Stimulated activated CD4-positive, alpha-beta T cell treated with anti-CD3 and anti-CD28 coated beads, Interleukin-1b, Interleukin-23, amount 100 ng/mL, for 4 hours (primary cell): Measurements from ENCODE around the gene PRKAG1.

ENCODE experiments used
- DNase-seq, 2 donors: peaks; one replicate each; pipeline ENCODE4 v3.0.0-alpha.2; 2020; ENCODE audit warnings: low read depth in 2 of 2

PRKAG1 gene

DNA sequence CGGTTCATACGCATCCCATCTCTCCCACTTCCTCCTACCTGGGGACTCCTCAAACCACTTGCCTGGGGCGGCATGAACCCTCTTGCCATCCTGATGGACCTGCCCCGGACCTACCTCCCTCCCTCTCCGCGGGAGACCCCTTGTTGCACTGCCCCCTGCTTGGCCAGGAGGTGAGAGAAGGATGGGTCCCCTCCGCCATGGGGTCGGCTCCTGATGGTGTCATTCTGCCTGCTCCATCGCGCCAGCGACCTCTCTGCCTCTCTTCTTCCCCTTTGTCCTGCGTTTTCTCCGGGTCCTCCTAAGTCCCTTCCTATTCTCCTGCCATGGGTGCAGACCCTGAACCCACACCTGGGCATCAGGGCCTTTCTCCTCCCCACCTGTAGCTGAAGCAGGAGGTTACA, 36.8 kb downstream of the PRKAG1 start:
- no peak for DNase-seq

- no peak for DNase-seq
These were observed 37.4 kb downstream of the PRKAG1 start for GRCh38 chr12:48980953-48981756.

DNA sequence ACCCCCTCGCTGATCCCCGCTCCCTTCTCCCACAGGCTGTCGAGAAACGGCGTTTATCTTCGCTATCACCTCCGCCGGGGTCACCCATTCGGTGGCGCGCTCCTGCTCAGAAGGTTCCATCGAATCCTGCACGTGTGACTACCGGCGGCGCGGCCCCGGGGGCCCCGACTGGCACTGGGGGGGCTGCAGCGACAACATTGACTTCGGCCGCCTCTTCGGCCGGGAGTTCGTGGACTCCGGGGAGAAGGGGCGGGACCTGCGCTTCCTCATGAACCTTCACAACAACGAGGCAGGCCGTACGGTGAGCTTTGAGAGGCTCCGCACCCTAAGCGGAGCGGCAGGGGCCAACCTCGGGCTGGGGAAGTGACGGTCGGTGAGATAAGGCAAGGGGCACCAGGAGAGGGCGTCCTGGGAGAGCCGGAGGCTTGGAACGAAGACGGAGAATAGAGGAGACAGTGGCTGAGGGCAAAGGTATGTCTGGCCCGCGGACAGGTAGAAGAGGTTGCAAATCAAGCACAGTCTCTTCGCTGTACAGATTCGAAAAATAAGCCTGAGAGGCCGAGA, 38.1 kb downstream of the PRKAG1 start:
- DNase-seq, result no peak

DNA sequence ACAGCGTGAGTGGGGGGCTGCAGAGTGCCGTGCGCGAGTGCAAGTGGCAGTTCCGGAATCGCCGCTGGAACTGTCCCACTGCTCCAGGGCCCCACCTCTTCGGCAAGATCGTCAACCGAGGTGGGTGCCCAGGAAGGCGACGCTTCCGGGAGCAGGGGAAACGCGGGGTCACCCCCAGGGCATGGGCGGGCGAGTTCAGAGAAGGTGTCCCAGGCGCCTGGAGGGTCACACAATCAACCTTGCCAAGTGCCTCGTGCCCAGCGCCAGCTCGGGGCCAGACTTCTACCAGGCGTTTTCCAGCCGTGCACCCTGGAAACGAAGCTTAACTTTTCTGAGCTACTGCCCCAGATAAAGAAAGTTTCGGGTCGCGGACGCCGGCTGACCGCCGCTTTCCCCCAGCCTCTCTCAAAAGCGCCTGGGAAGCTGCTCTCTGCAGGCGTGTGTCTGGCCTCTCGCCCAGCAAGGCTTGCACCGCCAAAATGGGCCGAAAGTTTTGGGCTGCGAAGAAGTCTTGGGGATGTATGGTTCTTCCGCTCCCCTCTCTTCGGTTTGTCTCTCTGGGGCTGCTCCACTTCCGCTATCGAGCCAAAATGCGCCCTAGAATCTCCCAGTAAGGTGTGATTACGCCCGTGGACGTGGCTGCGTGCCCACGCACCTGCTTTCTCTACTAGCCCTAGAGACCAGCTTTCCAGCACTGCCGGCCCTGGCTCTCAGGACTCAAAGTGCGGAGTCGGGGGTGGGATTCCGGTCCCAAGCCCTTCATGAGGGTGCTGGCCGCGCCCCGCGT, 38.8 kb downstream of the PRKAG1 start:
- DNase-seq, result no peak

GRCh38 chr12:48978741-48979601, 39.6 kb downstream of the PRKAG1 start:
- no peak for DNase-seq

DNA sequence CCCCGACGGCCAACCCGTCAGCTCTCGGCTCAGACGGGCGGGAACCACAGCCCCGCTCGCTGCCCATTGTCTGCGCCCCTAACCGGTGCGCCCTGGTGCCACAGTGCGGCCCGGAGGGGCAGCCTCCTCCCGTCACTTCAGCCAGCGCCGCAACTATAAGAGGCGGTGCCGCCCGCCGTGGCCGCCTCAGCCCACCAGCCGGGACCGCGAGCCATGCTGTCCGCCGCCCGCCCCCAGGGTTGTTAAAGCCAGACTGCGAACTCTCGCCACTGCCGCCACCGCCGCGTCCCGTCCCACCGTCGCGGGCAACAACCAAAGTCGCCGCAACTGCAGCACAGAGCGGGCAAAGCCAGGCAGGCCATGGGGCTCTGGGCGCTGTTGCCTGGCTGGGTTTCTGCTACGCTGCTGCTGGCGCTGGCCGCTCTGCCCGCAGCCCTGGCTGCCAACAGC, 40.3 kb downstream of the PRKAG1 start, which contains the start of gene WNT1:
Gene WNT1 (plus strand): TSS at position 32 of the 450 bp plus-strand sequence. CDS start 329 bp downstream, at position 361.
- no peak for DNase-seq

DNA sequence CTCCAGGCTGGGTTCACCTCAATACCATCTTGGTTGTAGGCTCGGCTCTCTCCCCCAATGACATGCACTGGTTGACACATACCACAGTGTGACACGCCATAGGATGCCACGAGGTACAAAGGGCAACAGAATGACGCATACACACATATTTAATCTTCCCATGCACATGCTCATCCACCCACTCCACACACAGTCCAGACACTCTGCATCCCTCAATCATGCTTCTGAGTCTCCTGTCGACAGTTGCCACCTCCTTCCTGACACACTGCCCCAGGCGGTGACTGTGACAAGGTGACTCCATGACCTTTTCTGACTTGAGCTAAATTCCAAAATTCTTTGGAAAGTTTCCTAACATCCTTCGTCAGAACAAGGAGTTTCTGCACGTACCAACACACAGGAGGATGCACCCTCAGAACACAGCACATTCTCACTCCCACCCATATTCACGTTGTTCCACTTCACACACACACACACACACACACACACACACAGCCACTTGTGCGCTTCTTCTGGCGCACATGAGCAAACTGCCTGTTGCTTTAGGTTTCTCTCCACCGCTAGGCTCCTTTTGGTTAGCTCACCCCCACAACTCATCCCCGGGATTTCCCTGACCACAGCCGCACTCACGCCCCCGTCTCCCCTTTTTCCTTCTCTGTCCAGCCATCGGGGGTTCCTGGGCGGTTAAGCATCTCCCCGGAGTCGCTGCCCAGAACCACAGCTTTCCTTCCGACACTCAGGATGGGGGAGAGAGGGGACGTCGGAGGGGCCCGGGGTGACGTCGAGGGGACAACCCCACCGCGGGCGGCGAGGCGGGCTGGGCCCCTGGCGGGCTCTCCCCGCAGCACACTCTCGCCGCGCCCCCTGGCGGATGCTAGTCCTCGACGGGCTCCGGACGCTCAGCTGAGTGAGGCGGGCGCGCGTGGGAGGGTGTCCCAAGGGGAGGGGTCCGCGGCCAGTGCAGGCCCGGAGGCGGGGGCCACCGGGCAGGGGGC, 41.0 kb downstream of the PRKAG1 start:
- peak; percentile 76 to 85 for DNase-seq

DNA sequence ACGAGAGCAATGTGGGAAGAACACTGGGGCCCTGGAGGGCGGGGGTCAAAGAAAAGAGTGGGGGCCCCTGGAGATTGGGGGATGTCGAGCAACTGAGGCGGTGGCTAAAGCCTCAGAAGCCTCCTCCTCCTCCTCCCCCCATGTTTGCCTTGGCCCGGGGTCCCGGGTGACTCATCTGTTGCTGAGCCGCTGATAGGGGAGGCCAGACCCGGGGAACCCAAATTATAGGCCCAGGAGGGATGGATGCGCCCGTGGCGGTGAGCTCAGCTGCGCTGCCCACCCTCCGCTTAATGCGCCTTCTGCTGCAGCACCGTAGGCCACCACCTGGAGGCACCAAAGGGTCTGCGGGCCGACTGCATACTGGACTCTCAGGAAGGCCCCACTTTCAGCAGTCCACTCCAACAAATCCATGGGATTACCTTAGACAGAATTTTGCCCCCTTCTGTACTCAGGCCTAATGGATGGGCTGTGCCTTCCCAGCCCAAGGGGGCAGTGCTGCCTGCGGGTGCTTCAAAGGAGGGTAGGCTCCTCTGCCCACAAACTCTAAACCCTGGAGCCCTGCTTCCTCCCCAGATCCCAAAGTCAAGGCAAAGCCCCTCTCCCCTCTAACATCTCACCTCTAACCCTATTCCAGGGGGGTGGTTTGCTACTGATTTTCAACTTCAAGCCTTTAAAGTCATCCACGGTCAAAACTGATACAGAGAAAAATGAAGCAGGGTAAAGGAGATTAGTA, 44.5 kb downstream of the PRKAG1 start:
- DNase-seq, result no peak

GRCh38 chr12:48973531-48973930, 45.0 kb downstream of the PRKAG1 start:
- DNase-seq, result no peak

- no peak for DNase-seq
These were observed 45.6 kb downstream of the PRKAG1 start for GRCh38 chr12:48972952-48973483.

GRCh38 chr12:48972213-48972951, 46.2 kb downstream of the PRKAG1 start:
- DNase-seq, result no peak

GRCh38 chr12:48970702-48971334, 47.8 kb downstream of the PRKAG1 start:
- DNase-seq, result no peak

DNA sequence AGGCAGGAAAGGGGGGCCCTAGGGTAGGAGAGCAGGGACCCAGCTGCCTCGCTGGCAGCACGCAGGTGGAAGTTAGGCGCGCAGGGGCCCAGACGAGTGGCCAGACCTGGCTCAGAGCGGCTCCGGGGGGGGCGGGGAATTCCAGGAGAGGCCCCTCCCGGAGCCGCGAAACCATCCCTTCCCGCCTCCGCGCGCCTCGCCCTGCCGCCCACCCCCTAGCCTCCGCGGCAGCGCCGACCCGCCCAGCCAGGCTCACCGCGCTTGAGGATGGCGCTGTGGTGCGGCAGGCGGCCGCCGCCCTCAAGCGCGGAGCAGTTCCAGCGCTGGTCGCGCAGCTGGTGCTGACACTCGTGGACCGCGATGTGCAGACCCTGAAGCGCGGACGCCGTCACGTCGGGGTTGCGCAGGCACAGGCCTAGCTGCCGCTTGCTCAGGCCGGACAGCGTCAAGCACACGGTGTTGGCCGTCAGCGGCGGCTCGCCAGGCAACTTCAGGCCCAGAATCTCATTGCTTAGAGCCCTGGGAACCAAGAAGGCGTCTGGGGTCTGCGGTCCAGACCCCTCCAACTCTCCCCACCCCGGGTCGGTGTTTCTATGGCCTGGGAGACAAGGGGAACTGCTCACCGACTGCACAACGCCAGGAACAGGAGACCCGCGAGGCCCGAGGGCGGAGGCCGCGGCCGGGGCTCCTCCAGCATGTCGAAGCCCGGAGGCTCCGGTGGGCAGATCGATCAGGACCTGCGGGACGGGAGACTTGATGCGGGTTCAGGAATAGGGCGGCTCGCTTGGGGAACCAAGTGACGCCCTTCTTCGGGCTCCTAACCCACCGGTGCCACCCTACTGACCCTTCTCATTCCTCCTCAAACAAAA, 48.5 kb downstream of the PRKAG1 start:
- DNase-seq, result peak in 1 of 2 donors; percentile 54

DNA sequence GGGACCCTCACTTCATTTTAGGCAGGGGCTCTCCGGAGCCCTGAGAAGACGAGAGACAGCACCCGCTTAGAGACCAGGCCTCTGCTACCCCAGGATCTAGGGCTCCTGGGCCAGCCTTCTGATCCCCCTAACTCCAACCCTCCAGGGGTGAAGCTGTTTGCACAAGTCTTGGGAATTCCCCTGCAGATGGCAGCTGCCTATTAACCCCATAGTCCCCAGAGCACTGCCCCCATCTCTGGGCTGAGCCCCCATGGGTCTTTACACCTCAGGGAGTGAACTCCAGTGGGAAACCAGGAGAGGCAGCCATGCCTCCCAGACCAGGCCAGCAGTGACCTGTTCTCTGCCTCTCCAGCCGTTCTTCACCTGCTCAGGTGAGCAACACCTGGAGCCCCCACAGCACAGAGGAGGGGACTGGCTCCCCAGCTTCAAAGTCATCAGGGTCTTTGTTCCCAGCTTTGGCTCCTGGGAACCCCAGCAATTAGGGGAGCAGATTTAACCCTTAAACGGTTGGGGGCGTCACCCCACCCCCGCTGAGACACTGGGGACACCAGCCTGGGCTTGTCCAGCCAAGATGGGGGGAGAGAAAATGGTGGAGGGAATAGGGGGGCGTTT, 49.3 kb downstream of the PRKAG1 start:
- no peak for DNase-seq

- no peak for DNase-seq
These were observed 50.1 kb downstream of the PRKAG1 start for GRCh38 chr12:48968467-48968866.

- no peak for DNase-seq
These were observed 50.6 kb downstream of the PRKAG1 start for GRCh38 chr12:48967991-48968390.
